ENCODE measurements around the gene NPAS3. TPM values are rescaled to one million over a fixed set of nuclear protein-coding genes. Genes with fewer than 3 reads are reported as not detected.

Gene NPAS3
- polyA plus RNA-seq, 3 donors = 8.6 to 10.2 (median 10.2) TPM

DNA sequence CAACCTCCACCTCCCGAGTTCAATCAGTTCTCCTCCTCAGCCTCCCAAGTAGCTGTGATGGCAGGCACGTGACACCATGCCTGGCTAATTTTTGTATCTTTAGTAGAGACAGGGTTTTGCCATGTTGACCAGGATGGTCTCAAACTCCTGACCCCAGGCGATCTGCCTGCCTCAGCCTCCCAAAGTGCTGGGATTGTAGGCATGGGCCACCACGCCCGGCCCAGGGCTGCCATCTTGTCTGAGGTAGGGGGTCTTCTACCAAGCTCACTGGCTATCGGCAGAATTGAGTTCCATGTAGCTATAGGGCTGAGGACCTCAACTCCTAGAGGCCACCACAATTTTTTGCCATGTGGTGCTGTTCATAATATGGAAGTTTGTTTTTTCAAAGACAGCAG, 896.6 kb downstream of the NPAS3 start:
- no peak for DNase-seq (ENCODE audit: low read depth in 3 of 3, low spot score in 2 of 3)

GRCh38 chr14:33835677-33836076, 897.0 kb downstream of the NPAS3 start:
- DNase-seq (ENCODE audit: low read depth in 3 of 3, low spot score in 2 of 3) = no peak

- DNase-seq (ENCODE audit: low read depth in 3 of 3, low spot score in 2 of 3) = no peak
These were observed 897.7 kb downstream of the NPAS3 start for GRCh38 chr14:33836203-33836899.

GRCh38 chr14:33836900-33837577, 898.4 kb downstream of the NPAS3 start:
- no peak for DNase-seq (ENCODE audit: low read depth in 3 of 3, low spot score in 2 of 3)

- no peak for DNase-seq (ENCODE audit: low read depth in 3 of 3, low spot score in 2 of 3)
These were observed 899.4 kb downstream of the NPAS3 start for GRCh38 chr14:33837943-33838683.

DNA sequence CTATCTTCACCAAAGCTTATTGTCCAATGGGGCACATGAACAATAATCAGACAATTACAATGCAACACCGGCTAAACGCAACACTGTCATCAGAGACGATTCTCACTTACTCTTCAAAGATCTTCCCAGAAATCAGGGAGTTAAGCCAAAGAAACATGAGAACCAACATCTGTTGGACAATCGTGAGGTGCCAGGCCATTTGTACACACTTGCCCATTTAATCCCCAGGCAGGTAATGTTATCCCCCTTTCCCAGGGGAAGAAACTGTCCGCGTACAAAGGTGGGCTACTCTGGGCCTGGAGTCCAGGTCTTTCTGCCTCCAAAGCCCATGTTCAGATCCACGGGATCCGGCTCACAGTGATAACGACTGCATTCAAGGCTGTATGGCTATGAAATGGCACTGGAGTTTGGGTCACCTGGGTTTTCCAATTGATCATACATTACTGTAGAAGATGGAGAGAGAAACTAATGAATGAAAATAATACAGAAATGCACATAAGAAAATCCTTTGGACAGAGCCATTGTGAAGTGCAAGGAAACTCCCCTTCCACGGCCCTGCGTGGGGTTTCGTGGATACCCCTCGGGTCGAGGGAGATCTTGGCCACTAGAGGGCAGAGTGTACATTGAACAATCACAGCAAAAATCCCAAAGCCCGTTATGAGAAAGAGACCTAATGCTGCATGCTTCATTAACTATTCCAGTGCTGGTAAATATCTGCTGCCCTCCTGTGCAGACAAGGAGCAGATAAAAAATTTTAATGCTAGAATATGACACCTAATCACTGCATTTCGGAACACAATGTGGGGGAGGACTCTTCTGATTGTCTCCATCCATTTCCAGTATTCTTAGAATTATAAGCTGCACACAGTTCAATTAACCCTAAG, 900.8 kb downstream of the NPAS3 start:
- DNase-seq (ENCODE audit: low read depth in 3 of 3, low spot score in 2 of 3) = peak in 2 of 3 donors; percentile 27 to 33

DNA sequence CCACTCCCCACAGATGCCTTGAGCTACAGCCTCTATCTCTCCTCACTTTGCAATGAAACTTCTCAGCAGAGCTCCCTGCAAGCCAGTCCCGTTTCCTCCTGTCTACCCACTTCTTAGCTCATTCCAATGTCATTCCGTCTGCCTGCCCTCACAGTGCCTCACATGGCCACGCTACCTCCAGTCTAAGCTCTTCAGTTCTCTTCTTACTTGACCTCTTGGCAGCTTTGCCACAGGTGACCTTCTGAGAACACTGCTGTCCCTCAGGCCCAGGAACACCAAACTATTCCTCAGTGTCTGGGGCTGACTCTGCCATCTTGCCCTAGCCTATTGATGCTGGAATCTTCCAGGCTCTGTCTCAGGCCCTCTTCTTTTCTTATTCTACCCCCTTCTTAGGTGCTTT, 902.1 kb downstream of the NPAS3 start:
- DNase-seq (ENCODE audit: low read depth in 3 of 3, low spot score in 2 of 3) = no peak

- no peak for DNase-seq (ENCODE audit: low read depth in 3 of 3, low spot score in 2 of 3)
These were observed 903.6 kb downstream of the NPAS3 start for GRCh38 chr14:33842299-33842698.

GRCh38 chr14:33844118-33844517, 905.4 kb downstream of the NPAS3 start:
- no peak for DNase-seq (ENCODE audit: low read depth in 3 of 3, low spot score in 2 of 3)

DNA sequence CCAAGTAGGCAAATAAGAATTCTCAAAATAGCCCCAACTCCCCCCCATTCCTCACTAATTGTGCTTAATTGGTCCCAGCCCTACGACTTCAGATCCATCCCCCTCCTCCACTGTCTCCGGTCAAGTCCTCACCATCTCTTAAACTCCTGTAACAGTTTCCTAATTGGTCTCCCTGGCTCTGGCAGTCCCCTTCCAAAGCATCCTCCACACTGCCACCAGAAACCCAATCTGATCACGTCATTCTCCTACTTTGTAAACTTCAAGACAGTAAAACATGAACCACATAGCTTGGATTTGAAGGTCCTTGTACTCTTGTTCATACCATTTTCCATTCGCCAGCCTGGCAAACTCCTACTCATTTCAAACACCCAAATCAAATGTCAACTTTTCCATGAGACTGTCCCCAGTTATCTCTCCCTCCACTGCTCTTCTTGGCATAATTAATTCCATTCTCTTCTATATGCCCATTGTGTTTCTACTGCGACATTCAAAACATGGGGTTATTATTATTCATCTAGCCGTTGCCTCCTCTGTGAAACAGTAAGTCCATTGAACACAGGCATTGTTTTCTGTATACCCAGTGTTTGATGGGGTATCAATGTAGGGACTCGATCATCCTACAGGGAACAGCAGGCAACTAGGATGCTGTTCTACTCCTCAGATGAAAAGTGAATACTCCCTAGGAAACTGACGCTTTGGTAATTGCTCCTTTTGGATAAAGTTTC, 907.6 kb downstream of the NPAS3 start:
- DNase-seq (ENCODE audit: low read depth in 3 of 3, low spot score in 2 of 3) = no peak

- no peak for DNase-seq (ENCODE audit: low read depth in 3 of 3, low spot score in 2 of 3)
These were observed 908.4 kb downstream of the NPAS3 start for GRCh38 chr14:33847066-33847465.

GRCh38 chr14:33848009-33848408, 909.3 kb downstream of the NPAS3 start:
- DNase-seq (ENCODE audit: low read depth in 3 of 3, low spot score in 2 of 3) = no peak

- DNase-seq (ENCODE audit: low read depth in 3 of 3, low spot score in 2 of 3) = peak; percentile 36 to 67 (median 53)
These were observed 910.2 kb downstream of the NPAS3 start for GRCh38 chr14:33848706-33849454.

- DNase-seq (ENCODE audit: low read depth in 3 of 3, low spot score in 2 of 3) = no peak
These were observed 910.7 kb downstream of the NPAS3 start for GRCh38 chr14:33849455-33849801.

DNA sequence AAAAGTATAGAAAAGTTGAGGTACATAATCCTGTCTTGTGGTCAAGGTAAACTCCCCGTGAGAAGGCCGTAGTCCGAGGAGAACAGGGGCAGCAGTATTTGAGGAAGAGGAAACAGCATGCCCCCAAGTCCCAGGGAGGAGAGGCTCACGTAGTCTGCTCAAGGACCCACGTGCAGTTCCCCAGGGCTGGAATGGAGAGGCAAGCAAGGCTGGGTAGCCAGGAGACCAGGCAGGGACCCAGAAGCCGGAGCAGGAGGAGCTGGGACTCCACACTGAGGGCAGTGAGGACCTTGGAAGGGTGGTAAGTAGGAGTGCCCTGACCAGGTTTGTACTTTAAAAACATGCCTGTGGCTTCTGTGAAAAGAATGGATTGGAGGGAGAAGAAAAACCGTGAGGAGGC, 912.1 kb downstream of the NPAS3 start:
- DNase-seq (ENCODE audit: low read depth in 3 of 3, low spot score in 2 of 3) = no peak

DNA sequence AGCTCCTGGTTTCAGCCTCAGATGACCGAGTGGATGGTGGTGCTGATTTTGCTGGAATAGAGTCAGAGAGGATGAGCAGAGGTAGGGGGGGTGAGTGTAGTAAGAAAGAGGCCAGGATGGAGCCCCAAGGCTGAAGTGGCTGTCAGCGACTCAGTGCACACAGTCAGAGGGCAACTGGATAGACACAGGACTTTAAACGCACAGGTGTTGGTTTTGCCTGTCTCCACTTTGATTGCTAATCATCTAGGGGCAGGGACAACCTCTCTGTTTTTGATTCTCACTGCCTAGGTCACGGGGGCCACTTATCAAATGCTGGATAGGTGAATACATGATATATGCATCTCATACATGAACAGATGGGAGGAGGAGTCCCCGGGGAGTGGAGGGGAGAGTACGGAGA, 912.7 kb downstream of the NPAS3 start:
- DNase-seq (ENCODE audit: low read depth in 3 of 3, low spot score in 2 of 3) = no peak

DNA sequence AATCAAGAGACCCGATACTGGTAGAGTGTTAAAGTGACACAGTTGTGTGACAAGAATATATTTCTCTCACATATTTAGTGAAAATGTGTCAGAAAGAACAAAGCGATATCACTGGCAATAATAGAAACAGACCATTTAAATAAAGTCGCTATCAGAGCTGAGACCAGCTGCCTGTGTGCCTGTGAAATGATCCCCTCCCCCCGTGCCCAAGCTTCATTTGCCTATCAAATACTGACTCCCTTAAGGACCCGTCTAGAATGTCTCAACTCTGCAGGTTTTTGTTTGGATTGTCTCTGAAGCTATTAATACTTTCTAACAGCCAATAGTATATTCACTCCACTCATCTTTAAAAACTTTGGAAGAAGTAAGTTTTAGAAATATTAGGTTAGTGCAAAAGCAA, 913.3 kb downstream of the NPAS3 start:
- DNase-seq (ENCODE audit: low read depth in 3 of 3, low spot score in 2 of 3) = no peak
